CD4-positive, alpha-beta T cell treated with Interleukin-10 for 1 hour (primary cell): Measurements from ENCODE around the gene IL19.

Experiments
- DNase-seq: peaks from one replicate; pipeline ENCODE4 v3.0.0-alpha.2; 2020

Gene IL19, protein sequence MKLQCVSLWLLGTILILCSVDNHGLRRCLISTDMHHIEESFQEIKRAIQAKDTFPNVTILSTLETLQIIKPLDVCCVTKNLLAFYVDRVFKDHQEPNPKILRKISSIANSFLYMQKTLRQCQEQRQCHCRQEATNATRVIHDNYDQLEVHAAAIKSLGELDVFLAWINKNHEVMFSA

GRCh38 chr1:206770531-206771337 lies at the start of gene IL19:
TSS of gene IL19 (plus strand) at chr1:206770773. CDS start at chr1:206836663, 65,890 bp downstream.
- DNase-seq = no peak

DNA sequence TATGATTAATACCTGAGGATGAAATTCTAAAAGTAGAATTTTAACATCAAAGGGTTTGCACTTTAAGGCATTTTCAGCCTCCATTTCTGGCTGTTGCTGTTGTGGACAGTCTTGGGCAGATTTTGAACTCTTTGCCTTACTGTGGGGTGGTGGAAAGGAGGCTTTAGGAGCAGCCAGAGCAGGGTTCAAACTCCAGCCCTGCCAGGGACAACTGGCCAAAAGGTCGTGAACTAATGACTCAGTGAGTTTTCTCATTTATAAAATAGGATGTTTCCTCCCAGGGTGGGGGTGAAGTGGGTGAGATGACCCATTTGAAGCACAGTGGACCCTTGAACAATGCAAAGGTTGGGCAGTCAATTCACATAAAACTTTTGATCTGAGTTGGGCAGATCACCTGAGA lies 49.1 kb upstream of the IL19 start:
- DNase-seq = no peak

- no peak for DNase-seq
Observed at GRCh38 chr1:206722751-206723461, 47.7 kb upstream of the IL19 start.

DNA sequence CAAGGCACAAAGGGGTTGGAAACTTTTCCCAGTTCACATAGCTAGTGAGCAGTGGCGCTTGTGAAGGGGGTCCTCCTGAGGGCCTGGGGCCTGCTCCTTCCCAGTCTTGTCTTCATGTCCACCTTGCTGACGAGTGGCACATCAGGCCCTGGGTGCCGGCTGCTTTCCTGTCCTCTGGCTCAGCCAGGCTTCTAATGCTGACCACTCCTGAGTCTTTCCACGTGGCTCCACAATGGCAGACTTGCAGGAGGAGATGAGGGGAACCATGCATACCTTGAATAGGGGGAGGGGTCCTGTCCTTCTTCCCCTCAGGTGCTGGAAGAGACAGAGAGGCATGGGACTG lies 47.1 kb upstream of the IL19 start:
- DNase-seq = no peak

GRCh38 chr1:206723805-206724472 lies 46.6 kb upstream of the IL19 start:
- no peak for DNase-seq

DNA sequence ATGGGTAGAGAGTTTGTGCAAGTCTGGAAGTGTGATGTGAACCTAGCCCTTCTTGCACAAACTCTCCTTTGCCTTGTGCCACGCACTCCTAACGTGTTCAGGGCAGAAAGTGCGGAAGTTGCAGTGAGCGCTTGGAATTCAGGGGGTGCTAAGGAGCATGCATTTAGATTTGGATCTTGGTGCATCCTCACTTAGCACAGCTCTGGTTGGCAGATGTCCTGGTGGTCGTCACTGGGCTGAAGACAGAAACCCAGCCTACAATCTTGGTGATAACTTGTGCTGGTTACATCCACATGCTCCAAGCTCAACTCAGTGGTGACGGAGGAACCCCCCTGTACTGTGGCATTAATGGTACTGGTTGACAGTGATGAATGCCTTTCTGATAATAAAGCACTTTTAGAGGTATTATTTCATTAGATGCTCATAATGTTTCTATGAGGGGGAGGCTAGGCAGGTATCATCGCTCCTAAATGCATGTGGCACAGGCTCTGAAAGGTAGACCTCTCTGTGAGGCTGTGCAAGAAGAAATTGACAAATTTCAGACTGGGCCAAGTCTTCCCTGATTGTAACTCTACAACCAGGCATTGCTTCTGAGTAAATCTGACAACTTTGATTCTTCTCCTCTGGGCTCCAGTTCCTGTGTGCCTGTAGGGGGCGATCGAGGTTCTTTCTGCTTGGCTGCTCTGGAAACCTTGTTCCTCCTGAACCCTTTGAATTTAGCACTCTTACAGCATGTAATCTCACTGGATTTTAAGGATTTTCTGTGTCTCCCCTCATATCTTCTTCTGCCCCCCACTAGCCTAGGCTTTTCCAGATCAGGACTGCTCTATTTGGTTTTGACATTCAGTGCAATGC lies 45.2 kb upstream of the IL19 start:
- DNase-seq = peak; percentile 67

- DNase-seq = no peak
Observed at GRCh38 chr1:206727981-206728696, 42.4 kb upstream of the IL19 start.

GRCh38 chr1:206728697-206728987 lies 41.9 kb upstream of the IL19 start:
- no peak for DNase-seq

GRCh38 chr1:206729050-206729449 lies 41.5 kb upstream of the IL19 start:
- DNase-seq = no peak

- DNase-seq = no peak
Observed at GRCh38 chr1:206729507-206729906, 41.1 kb upstream of the IL19 start.

- DNase-seq = no peak
Observed at GRCh38 chr1:206732508-206732907, 38.1 kb upstream of the IL19 start.

- no peak for DNase-seq
Observed at GRCh38 chr1:206732992-206733391, 37.6 kb upstream of the IL19 start.

DNA sequence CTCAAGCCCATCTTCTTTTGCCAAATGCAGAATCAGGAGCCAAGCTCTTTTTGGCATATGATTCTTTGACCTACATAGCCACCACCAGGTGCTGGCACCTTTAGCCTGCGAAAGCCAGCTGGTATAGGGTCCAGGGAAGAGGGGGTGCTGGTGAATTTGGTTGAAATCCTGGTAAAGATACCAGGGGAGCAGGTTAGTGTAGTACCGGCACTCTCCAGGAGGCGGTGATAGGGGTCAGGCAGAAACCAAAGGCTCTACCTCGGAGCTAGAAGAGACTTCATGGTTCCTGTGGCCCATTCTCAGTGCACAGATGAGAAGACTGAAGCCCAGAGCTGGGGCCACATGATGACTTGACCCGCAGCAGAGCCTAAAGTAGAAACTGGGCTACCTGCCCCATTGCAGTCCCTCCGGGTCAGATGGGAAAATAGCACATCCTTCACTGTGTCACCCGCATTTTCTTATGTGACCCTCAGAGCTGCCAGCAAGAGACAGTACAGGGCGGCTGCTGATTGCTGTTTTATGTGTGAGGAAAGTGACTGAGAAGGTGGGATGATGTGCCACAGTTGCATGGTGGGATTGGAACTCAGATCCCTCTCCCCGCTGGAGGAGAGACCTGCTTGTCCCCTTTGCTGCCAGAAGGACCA lies 36.0 kb upstream of the IL19 start:
- DNase-seq = peak; percentile 76

DNA sequence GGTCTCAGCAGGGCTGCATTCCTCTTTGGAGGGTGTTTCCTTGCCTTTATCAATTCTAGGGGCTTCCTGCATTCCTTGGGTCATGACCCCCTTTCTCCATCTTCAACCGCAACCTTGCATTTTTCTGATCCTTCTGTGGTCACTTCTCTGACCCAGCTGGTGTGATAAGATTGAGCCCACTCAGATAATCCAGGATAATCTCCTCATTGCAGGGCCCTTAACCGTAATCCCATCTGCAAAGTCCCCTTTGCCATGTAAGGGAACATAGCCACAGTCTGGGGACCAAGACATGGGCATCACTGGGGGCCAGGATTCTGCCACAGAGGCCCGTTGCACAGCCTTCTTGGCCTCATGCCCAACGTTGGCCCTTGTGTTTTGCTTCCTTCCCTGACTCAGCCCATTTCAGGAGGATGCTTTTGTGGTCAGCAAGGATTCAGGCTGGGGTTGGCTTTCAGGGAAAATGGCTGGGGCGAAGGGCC lies 35.0 kb upstream of the IL19 start:
- no peak for DNase-seq

- peak; percentile 78 for DNase-seq
Observed at GRCh38 chr1:206736878-206737728, 33.5 kb upstream of the IL19 start.

GRCh38 chr1:206737729-206738201 lies 32.8 kb upstream of the IL19 start:
- no peak for DNase-seq

GRCh38 chr1:206738370-206739366 lies 31.9 kb upstream of the IL19 start:
- DNase-seq = no peak

GRCh38 chr1:206739411-206740076 lies 31.0 kb upstream of the IL19 start:
- no peak for DNase-seq
